Activated T-cell treated with anti-CD3 and anti-CD28 coated beads, Interleukin-2, amount 50 U/mL, for 72 hours (primary cell): ENCODE results near the gene VGLL4. TPM values are rescaled to one million over a fixed set of nuclear protein-coding genes. Genes with fewer than 3 reads are reported as not detected.

Experiments
- ATAC-seq, 2 donors: fragments of 150-1000 bp; cut with Tn5 transposase; replicated peaks in 1 of 2; 2 replicates each; pipeline ENCODE4 v1.10.0; 2021; ENCODE audit warnings: moderate library complexity in 2 of 2, mild to moderate bottlenecking in 1 of 2
- DNase-seq, 2 donors: peaks; one replicate each; pipeline ENCODE4 v3.0.0; 2021 to 2022; ENCODE audit warnings: mixed read lengths in 1 of 2
- H3K27ac Mint-ChIP-seq: one replicate; pipeline ENCODE4 v1.8.0; 2022; ENCODE audit warnings: mild to moderate bottlenecking, moderate library complexity, mixed read lengths
- H3K27me3 Mint-ChIP-seq: one replicate; pipeline ENCODE4 v1.8.0; 2022; ENCODE audit warnings: low read depth, mixed read lengths
- H3K36me3 Mint-ChIP-seq, 2 donors: one replicate each; pipeline ENCODE4 v1.8.0; 2022; ENCODE audit warnings: mixed read lengths in 2 of 2, mild to moderate bottlenecking in 1 of 2; ENCODE audit not compliant: insufficient read depth in 2 of 2
- H3K4me1 Mint-ChIP-seq: one replicate; pipeline ENCODE4 v1.8.0; 2022; ENCODE audit warnings: low read depth, mixed read lengths
- H3K4me3 Mint-ChIP-seq, 2 donors: one replicate each; pipeline ENCODE4 v1.8.0; 2022; ENCODE audit warnings: mild to moderate bottlenecking in 2 of 2, mixed read lengths in 2 of 2, moderate library complexity in 2 of 2
- H3K9me3 Mint-ChIP-seq, 2 donors: one replicate each; pipeline ENCODE4 v1.8.0; 2022; ENCODE audit warnings: mixed read lengths in 2 of 2
- total RNA-seq, 2 donors: library from RNA; stranded (reverse); gene quantifications; one replicate each; pipeline ENCODE4 v1.2.3, GENCODE V29; 2022

Gene VGLL4
- total RNA-seq, 2 donors from 2014 or later = 22.3 to 23.7 TPM

GRCh38 chr3:11556851-11557644, 86.7 kb downstream of the VGLL4 start:
- DNase-seq = no peak
- ATAC-seq = no peak
- Mint-ChIP-seq H3K36me3 (peaks cover 0 to 9% of the 10 kb centered on the region in 2 donors), H3K4me1 (peaks cover 15% of the 10 kb centered on the region), H3K27me3 (no peaks in the 10 kb centered on the region), H3K27ac (no peak overlapping the region), H3K4me3 (no peak overlapping the region), H3K9me3 (no peaks in the 10 kb centered on the region)

DNA sequence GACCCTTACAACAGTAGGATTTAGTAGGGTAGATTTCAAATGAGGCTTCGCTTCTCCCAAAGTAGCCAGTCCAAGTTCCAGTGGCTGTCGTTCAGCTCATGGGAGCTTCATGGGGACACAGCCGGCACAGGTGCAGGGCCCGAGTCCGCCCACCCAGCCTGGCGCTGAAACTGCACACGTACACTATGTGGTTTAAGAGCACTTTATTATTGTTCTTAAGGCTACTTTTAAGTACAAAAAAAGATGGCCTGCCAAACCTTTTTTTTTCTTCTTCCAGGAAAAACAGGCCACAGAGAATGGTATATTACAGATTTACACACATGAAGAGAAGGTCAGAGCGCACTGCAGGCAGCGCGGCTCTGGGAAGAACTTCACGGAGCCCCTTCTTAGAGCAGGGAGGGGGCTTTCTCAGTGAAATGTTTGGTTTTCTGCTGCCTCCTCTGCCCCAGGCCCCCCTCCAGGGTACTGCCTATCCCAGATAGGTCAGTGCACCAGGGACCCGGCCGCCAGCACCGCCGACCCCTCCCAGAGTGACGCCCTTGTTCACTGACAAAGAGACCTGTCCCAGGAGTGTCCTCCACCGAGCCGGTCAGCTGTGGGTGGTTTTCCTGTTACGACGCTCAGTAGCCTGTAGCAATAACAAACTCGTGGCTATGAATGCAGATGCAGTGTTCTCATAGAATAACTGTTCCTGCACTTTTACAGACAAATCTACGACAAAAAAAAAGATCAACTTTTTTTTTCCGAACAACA, 87.7 kb downstream of the VGLL4 start:
- Mint-ChIP-seq H3K4me3 (no peak overlapping the region), H3K9me3 (no peaks in the 10 kb centered on the region), H3K4me1 (peaks cover 15% of the 10 kb centered on the region), H3K36me3 (peaks cover 0 to 13% of the 10 kb centered on the region in 2 donors), H3K27ac (peak overlapping the region; percentile 28), H3K27me3 (no peaks in the 10 kb centered on the region)
- DNase-seq = no peak
- ATAC-seq = no peak

DNA sequence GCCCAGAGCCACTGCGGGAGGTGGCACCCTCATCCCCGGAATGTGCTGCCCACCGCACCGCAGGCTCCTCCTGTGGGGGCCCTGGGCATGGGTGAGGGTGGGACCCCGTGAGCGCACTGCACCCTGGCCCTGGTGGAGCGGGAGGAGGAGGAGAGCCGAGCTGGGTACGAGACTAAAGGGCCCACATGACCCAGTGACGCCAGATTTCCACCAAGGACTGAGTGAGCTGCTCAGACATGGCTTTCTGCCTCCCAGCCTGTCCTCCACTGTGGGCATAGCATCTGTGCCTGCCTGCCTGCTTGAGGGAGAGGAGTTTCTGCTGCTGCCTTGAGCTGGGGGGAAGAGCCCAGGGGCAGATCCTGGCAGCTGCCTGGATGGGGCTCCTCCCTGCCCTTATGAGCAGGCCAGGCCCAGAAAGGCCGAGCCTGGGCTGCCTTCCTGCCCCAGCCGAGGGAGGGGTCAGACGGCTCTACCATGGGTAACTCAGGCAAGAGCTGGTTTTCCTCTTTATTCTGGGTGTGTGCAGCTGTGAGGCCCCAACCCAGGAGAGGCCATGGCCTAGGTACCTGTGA, 88.4 kb downstream of the VGLL4 start:
- no peak overlapping the region for H3K27ac Mint-ChIP-seq
- peaks cover 11% of the 10 kb centered on the region for H3K4me1 Mint-ChIP-seq
- no peak overlapping the region for H3K4me3 Mint-ChIP-seq
- DNase-seq (no peak), ATAC-seq (no peak)
- H3K27me3 Mint-ChIP-seq = no peaks in the 10 kb centered on the region
- peaks cover 0 to 14% of the 10 kb centered on the region in 2 donors for H3K36me3 Mint-ChIP-seq
- no peaks in the 10 kb centered on the region for H3K9me3 Mint-ChIP-seq

DNA sequence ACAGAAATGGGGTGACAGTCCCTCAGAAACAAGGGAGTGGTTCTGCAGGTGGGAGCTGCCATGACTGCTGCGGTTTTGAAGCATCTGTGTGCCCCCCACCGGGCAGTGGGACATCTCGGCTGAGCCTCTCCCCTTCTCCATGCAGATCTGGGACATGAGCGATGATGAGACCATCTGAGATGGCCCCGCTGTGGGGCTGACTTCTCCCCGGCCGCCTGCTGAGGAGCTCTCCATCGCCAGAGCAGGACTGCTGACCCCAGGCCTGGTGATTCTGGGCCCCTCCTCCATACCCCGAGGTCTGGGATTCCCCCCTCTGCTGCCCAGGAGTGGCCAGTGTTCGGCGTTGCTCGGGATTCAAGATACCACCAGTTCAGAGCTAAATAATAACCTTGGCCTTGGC, 89.0 kb downstream of the VGLL4 start:
- H3K36me3 Mint-ChIP-seq = peaks cover 0 to 16% of the 10 kb centered on the region in 2 donors

DNA sequence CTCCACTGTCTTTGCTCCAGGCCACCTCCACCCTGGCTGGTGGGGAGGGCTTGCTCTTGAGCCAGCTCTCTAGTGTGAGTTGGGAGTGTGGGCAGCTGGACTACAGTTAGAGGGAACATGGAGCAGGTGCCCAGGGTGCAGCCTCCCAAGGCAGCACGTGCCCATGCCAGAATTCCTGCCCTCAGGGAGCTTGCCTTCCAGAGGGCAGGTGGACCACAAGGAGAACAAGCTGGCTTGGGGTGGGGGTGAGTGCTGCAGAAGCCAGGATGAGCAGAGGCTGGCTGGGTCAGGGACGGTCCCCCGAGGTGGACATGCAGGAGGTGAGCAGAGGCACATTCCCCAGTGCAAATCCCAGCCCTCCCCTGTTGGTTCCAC, 89.5 kb downstream of the VGLL4 start:
- peaks cover 7% of the 10 kb centered on the region for H3K4me1 Mint-ChIP-seq
- no peak overlapping the region for H3K27ac Mint-ChIP-seq
- no peak overlapping the region for H3K4me3 Mint-ChIP-seq
- ATAC-seq (no peak), DNase-seq (no peak)
- no peaks in the 10 kb centered on the region for H3K9me3 Mint-ChIP-seq
- peaks cover 0 to 16% of the 10 kb centered on the region in 2 donors for H3K36me3 Mint-ChIP-seq
- H3K27me3 Mint-ChIP-seq = no peaks in the 10 kb centered on the region

More for the DNA sequence above, 89.0 kb downstream of the VGLL4 start:
- ATAC-seq = no peak
- no peaks in the 10 kb centered on the region for H3K27me3 Mint-ChIP-seq
- H3K9me3 Mint-ChIP-seq = no peaks in the 10 kb centered on the region
- no peak overlapping the region for H3K27ac Mint-ChIP-seq
- no peak overlapping the region for H3K4me3 Mint-ChIP-seq
- no peak for DNase-seq
- peaks cover 7% of the 10 kb centered on the region for H3K4me1 Mint-ChIP-seq

- DNase-seq (no peak), ATAC-seq (no peak)
- Mint-ChIP-seq H3K4me1 (peaks cover 7% of the 10 kb centered on the region), H3K27ac (no peak overlapping the region), H3K36me3 (peaks cover 0 to 16% of the 10 kb centered on the region in 2 donors), H3K27me3 (no peaks in the 10 kb centered on the region), H3K4me3 (no peak overlapping the region), H3K9me3 (no peaks in the 10 kb centered on the region)
Measured at GRCh38 chr3:11553436-11554235, 90.1 kb downstream of the VGLL4 start.

GRCh38 chr3:11552289-11553264, 91.1 kb downstream of the VGLL4 start:
- H3K27ac Mint-ChIP-seq = peak overlapping the region; percentile 11
- peaks cover 0 to under 1% of the 10 kb centered on the region in 2 donors for H3K9me3 Mint-ChIP-seq
- H3K27me3 Mint-ChIP-seq = no peaks in the 10 kb centered on the region
- DNase-seq (no peak), ATAC-seq (no peak)
- peaks cover 8% of the 10 kb centered on the region for H3K4me1 Mint-ChIP-seq
- H3K4me3 Mint-ChIP-seq = no peak overlapping the region
- H3K36me3 Mint-ChIP-seq = peaks cover 0 to 19% of the 10 kb centered on the region in 2 donors

DNA sequence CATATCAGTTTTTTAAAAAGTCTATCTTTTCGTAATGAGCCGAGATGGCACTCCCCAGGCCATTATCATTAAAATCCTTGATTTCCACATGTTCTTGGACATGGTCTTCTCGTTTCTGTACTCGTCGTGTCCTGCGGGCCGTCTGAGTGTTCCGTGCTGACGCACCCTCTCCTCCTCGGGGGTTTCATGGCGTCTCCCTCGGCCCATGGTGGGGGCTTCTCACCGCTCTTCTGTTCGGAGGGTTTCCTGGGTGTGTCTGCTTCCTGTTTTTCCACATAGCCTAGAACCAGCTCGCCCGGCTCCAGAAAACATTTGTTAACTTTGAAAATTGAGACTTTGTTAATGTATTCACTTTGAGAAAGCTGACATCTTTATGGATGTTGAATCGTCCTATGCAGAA, 92.7 kb downstream of the VGLL4 start:
- ATAC-seq (no peak), DNase-seq (no peak)
- Mint-ChIP-seq H3K27ac (no peak overlapping the region), H3K4me1 (peaks cover 11% of the 10 kb centered on the region), H3K36me3 (peaks cover 0 to 26% of the 10 kb centered on the region in 2 donors), H3K9me3 (peaks cover 0 to 3% of the 10 kb centered on the region in 2 donors), H3K27me3 (no peaks in the 10 kb centered on the region), H3K4me3 (no peak overlapping the region)

DNA sequence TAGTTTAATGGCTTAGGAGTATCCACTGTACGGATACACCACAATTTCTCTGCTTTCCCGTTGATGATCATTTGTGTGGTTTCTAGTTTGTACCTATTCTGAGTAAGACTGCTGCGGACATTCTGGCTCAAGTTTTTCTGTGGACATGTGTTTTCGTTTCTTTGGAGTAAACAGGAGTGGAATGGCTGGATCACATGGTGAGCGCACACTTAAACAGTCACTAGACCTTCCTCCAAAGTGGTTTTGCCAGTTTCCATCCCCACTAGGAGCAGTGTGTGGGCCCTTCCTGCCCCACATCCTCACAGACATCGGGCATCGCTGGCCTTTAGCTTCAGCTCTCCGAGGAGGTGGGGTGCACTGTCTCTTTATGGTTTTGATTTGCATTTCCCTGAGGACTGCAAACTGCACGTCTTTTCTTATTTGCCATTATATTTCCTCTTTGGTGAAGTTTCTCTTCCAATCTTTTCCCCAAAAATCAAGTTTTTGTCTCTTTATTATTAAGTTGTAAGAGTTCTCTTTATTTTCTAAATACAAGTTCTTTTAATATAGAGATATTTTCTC, 94.1 kb downstream of the VGLL4 start:
- ATAC-seq (no peak), DNase-seq (no peak)
- Mint-ChIP-seq H3K9me3 (peaks cover 0 to 3% of the 10 kb centered on the region in 2 donors), H3K36me3 (peaks cover 0 to 29% of the 10 kb centered on the region in 2 donors), H3K27ac (no peak overlapping the region), H3K27me3 (no peaks in the 10 kb centered on the region), H3K4me1 (peaks cover 11% of the 10 kb centered on the region), H3K4me3 (no peak overlapping the region)

- H3K9me3 Mint-ChIP-seq = peaks cover 0 to 3% of the 10 kb centered on the region in 2 donors
Measured at GRCh38 chr3:11548721-11549131, 95.0 kb downstream of the VGLL4 start.

GRCh38 chr3:11547498-11547897, 96.2 kb downstream of the VGLL4 start:
- DNase-seq = no peak
- H3K4me3 Mint-ChIP-seq = no peak overlapping the region
- H3K4me1 Mint-ChIP-seq = peaks cover 11% of the 10 kb centered on the region
- peak overlapping the region; percentile 25 for H3K27ac Mint-ChIP-seq
- ATAC-seq = peak; percentile 36 to 44
- no peaks in the 10 kb centered on the region for H3K27me3 Mint-ChIP-seq
- H3K9me3 Mint-ChIP-seq = peaks cover 0 to 3% of the 10 kb centered on the region in 2 donors
- peaks cover 0 to 27% of the 10 kb centered on the region in 2 donors for H3K36me3 Mint-ChIP-seq

More at GRCh38 chr3:11548721-11549131, 95.0 kb downstream of the VGLL4 start:
- DNase-seq (no peak), ATAC-seq (no peak)
- peaks cover 0 to 29% of the 10 kb centered on the region in 2 donors for H3K36me3 Mint-ChIP-seq
- H3K27me3 Mint-ChIP-seq = no peaks in the 10 kb centered on the region
- peaks cover 11% of the 10 kb centered on the region for H3K4me1 Mint-ChIP-seq
- no peak overlapping the region for H3K27ac Mint-ChIP-seq
- no peak overlapping the region for H3K4me3 Mint-ChIP-seq
